H1 (cell line): Measurements from ENCODE around the gene RAP1GAP. TPM values are rescaled to one million over a fixed set of nuclear protein-coding genes. Genes with fewer than 3 reads are reported as not detected.

Source experiments
- CTCF ChIA-PET: fragments of 300-600 bp; sonication (Branson Sonifier 250); formaldehyde crosslinking; loops from one replicate; lab custom pipeline; 2021; ENCODE audit not compliant: partially characterized antibody; lab: Charles Lee
- POLR2A ChIA-PET: fragments of 300-600 bp; sonication (Branson Sonifier 250); formaldehyde crosslinking; loops from one replicate; lab custom pipeline; 2021; ENCODE audit warnings: inconsistent platforms; ENCODE audit not compliant: partially characterized antibody; lab: Charles Lee
- DNase-seq, 2 experiments: peaks; one replicate each; pipeline versions ENCODE4 v3.0.0 to v3.0.0-alpha.2; 2010 to 2022; ENCODE audit warnings: low spot score in 2 of 2, low read depth in 1 of 2, mixed read lengths in 1 of 2
- FAIRE-seq: peaks from 2 replicates; lab custom pipeline; 2011; peaks lifted over from hg19 to GRCh38; lab: Jason Lieb, UNC
- H2AFZ ChIP-seq: 2 replicates; pipeline ENCODE4 v1.8.1; 2012; ENCODE audit warnings: low read length, inconsistent platforms
- H2AK5ac ChIP-seq: 2 replicates; pipeline ENCODE4 v1.6.1; 2013; ENCODE audit warnings: low read depth, low read length
- H2BK120ac ChIP-seq: replicated peaks from 2 replicates; pipeline ENCODE3; 2013; ENCODE audit warnings: low read depth, low read length, inconsistent platforms
- H2BK12ac ChIP-seq: 2 replicates; pipeline ENCODE4 v1.6.1; 2013; ENCODE audit warnings: low read depth, low read length
- H2BK15ac ChIP-seq: 2 replicates; pipeline ENCODE4 v1.6.1; 2013; ENCODE audit warnings: low read length
- H2BK20ac ChIP-seq: 2 replicates; pipeline ENCODE4 v1.6.1; 2013; ENCODE audit warnings: low read length
- H2BK5ac ChIP-seq: 2 replicates; pipeline ENCODE4 v1.6.1; 2013; ENCODE audit warnings: low read depth, low read length
- H3K14ac ChIP-seq: 2 replicates; pipeline ENCODE4 v1.6.1; 2013; ENCODE audit warnings: inconsistent platforms; ENCODE audit not compliant: insufficient read length
- H3K18ac ChIP-seq: 2 replicates; pipeline ENCODE4 v1.6.1; 2013; ENCODE audit warnings: low read length; ENCODE audit errors: extremely low read depth
- H3K23ac ChIP-seq: 2 replicates; pipeline ENCODE4 v1.6.1; 2013; ENCODE audit warnings: inconsistent platforms; ENCODE audit not compliant: insufficient read length
- H3K23me2 ChIP-seq: 2 replicates; pipeline ENCODE4 v1.6.1; 2013; ENCODE audit warnings: low read depth, low read length
- H3K27ac ChIP-seq: 2 replicates; pipeline ENCODE4 v1.6.1; 2011; ENCODE audit warnings: low read depth, low read length, inconsistent platforms
- H3K27me3 ChIP-seq, 4 experiments: replicated peaks in 1 of 4; 1 replicate in 1 of 4; 2 replicates in 3 of 4; pipeline versions ENCODE4 v1.6.1 to v1.8.1; 2011 to 2013; ENCODE audit warnings: low read length in 3 of 4, mild to moderate bottlenecking in 3 of 4, inconsistent platforms in 2 of 4, mixed read lengths in 2 of 4, moderate library complexity in 1 of 4; ENCODE audit not compliant: control insufficient read depth in 3 of 4, insufficient read depth in 3 of 4; ENCODE audit errors: extremely low read depth in 1 of 4
- H3K36me3 ChIP-seq, 4 experiments: 2 replicates each; pipeline versions ENCODE4 v1.6.1 to v1.8.1; 2011 to 2013; ENCODE audit warnings: mild to moderate bottlenecking in 4 of 4, low read length in 3 of 4, moderate library complexity in 2 of 4, control low read depth in 1 of 4, inconsistent platforms in 1 of 4; ENCODE audit not compliant: insufficient read depth in 4 of 4, control insufficient read depth in 2 of 4
- H3K4ac ChIP-seq: replicated peaks from 2 replicates; pipeline ENCODE3; 2013; ENCODE audit warnings: low read length, low read depth, mixed read lengths, inconsistent platforms; ENCODE audit not compliant: insufficient read length
- H3K4me1 ChIP-seq, 4 experiments: replicated peaks in 1 of 4; 1 replicate in 1 of 4; 2 replicates in 3 of 4; pipeline versions ENCODE4 v1.6.1 to v1.8.1; 2011 to 2013; ENCODE audit warnings: low read length in 3 of 4, inconsistent platforms in 2 of 4, mixed read lengths in 1 of 4; ENCODE audit not compliant: insufficient read depth in 4 of 4, control insufficient read depth in 3 of 4
- H3K4me2 ChIP-seq, 2 experiments: 2 replicates each; pipeline versions ENCODE4 v1.6.1 to v1.8.1; 2011 to 2013; ENCODE audit warnings: low read depth in 2 of 2, low read length in 2 of 2, control low read depth in 1 of 2, inconsistent platforms in 1 of 2, mild to moderate bottlenecking in 1 of 2; ENCODE audit not compliant: insufficient read depth in 1 of 2
- H3K4me3 ChIP-seq, 4 experiments: fragments of 200-600, 300-600 bp in 1 of 4; sonication (generic), shearing (Covaris generic), sonication (Bioruptor Twin) in 1 of 4; 2 replicates each; pipeline versions ENCODE4 v1.5.1 to v1.8.1; 2011 to 2016; ENCODE audit warnings: low read length in 4 of 4, low read depth in 3 of 4, control low read depth in 2 of 4, inconsistent platforms in 2 of 4, mild to moderate bottlenecking in 2 of 4, mixed read lengths in 1 of 4, moderate library complexity in 1 of 4; ENCODE audit not compliant: insufficient read depth in 2 of 4; ENCODE audit errors: extremely low read depth in 1 of 4
- H3K56ac ChIP-seq: replicated peaks from 2 replicates; pipeline ENCODE3; 2013; ENCODE audit warnings: low read depth, mild to moderate bottlenecking, mixed read lengths, low read length, inconsistent platforms; ENCODE audit not compliant: insufficient read length
- H3K79me1 ChIP-seq: 2 replicates; pipeline ENCODE4 v1.6.1; 2013; ENCODE audit warnings: low read depth, low read length, control low read depth
- H3K79me2 ChIP-seq, 2 experiments: 2 replicates each; pipeline versions ENCODE4 v1.6.1 to v1.8.1; 2012 to 2013; ENCODE audit warnings: low read length in 2 of 2, mild to moderate bottlenecking in 2 of 2, inconsistent platforms in 1 of 2; ENCODE audit not compliant: insufficient read depth in 2 of 2, control insufficient read depth in 1 of 2
- H3K9ac ChIP-seq, 4 experiments: replicated peaks in 1 of 4; 1 replicate in 1 of 4; 2 replicates in 3 of 4; pipeline versions ENCODE4 v1.6.1 to v1.8.1; 2011 to 2013; ENCODE audit warnings: low read depth in 3 of 4, low read length in 3 of 4, control low read depth in 2 of 4, mild to moderate bottlenecking in 2 of 4, moderate library complexity in 2 of 4, inconsistent platforms in 1 of 4; ENCODE audit errors: extremely low read depth in 1 of 4
- H3K9me3 ChIP-seq, 2 experiments: 2 replicates each; pipeline versions ENCODE4 v1.6.1 to v1.8.1; 2012 to 2013; ENCODE audit warnings: mild to moderate bottlenecking in 2 of 2, moderate library complexity in 2 of 2, control low read depth in 1 of 2, inconsistent platforms in 1 of 2, low read depth in 1 of 2, low read length in 1 of 2, mixed read lengths in 1 of 2; ENCODE audit not compliant: insufficient read depth in 2 of 2
- H4K20me1 ChIP-seq, 2 experiments: replicated peaks in 1 of 2; 2 replicates each; pipeline versions ENCODE3 to v1.8.1; 2011 to 2013; ENCODE audit warnings: inconsistent platforms in 2 of 2, low read length in 2 of 2, mild to moderate bottlenecking in 1 of 2; ENCODE audit not compliant: insufficient read depth in 2 of 2, control insufficient read depth in 1 of 2
- H4K5ac ChIP-seq: 2 replicates; pipeline ENCODE4 v1.6.1; 2013; ENCODE audit warnings: low read length, low read depth, mixed read lengths, inconsistent platforms; ENCODE audit not compliant: insufficient read length
- H4K8ac ChIP-seq: 2 replicates; pipeline ENCODE4 v1.8.0; 2013; ENCODE audit warnings: mild to moderate bottlenecking, moderate library complexity, low read length, inconsistent platforms; ENCODE audit not compliant: insufficient read depth; ENCODE audit errors: extremely low read depth
- H4K91ac ChIP-seq: replicated peaks from 2 replicates; pipeline ENCODE3; 2013; ENCODE audit warnings: low read length, mixed read lengths, inconsistent platforms; ENCODE audit not compliant: insufficient read length
- CHD2 ChIP-seq: IDR thresholded peaks from 2 replicates; pipeline ENCODE4 v1.6.1; 2012; ENCODE audit warnings: low read length, improper control_type of control experiment
- GABPA ChIP-seq: IDR thresholded peaks from 2 replicates; pipeline ENCODE4 v1.6.1; 2011; ENCODE audit warnings: mild to moderate bottlenecking, low read length, moderate library complexity, borderline replicate concordance; ENCODE audit not compliant: insufficient read depth
- HDAC2 ChIP-seq, 2 experiments: fragments of 300-600 bp in 1 of 2; sonication (generic) in 1 of 2; IDR thresholded peaks; 2 replicates each; pipeline ENCODE4 v1.6.1; 2011 to 2012; ENCODE audit warnings: low read depth in 2 of 2, low read length in 2 of 2, mild to moderate bottlenecking in 2 of 2, moderate library complexity in 2 of 2, borderline replicate concordance in 1 of 2, inconsistent platforms in 1 of 2
- KDM4A ChIP-seq: IDR thresholded peaks from one replicate; pipeline ENCODE4 v1.7.1; 2012; ENCODE audit warnings: low read depth, mild to moderate bottlenecking, moderate library complexity, low read length, inconsistent platforms; ENCODE audit not compliant: severe bottlenecking
- WGBS, 2 experiments: shearing (Covaris generic) in 1 of 2; methylation state at CpG; one replicate each; pipeline versions ENCODE4 v1.1.6 to v1.1.7; 2013 to 2015; ENCODE audit warnings: low lambda C conversion rate in 2 of 2, mixed read lengths in 2 of 2, inconsistent platforms in 1 of 2, low coverage in 1 of 2, missing lambda C conversion rate in 1 of 2; ENCODE audit not compliant: insufficient replicate concordance in 2 of 2, insufficient coverage in 1 of 2, insufficient read length in 1 of 2; ENCODE audit errors: extremely low coverage in 1 of 2, missing lambda C conversion rate in 1 of 2; 5-methylcytosine and 5-hydroxymethylcytosine counted together
- polyA plus RNA-seq, 7 experiments: library from polyadenylated mRNA; depleted of rRNA in 3 of 7; stranded (reverse) in 5 of 7; unstranded in 2 of 7; fragments of >200 nt in 5 of 7; fragments of 200-250 nt in 2 of 7; gene quantifications; 1 replicate in 5 of 7; 2 replicates in 1 of 7; 4 replicates in 1 of 7; pipeline versions ENCODE4 v1.2.1 to v1.2.3, GENCODE V29; 2011 to 2013; ENCODE audit warnings: missing spikeins in 2 of 7, mixed read lengths in 2 of 7
- total RNA-seq: library from RNA; stranded (reverse); fragmentation: NEBNext Ultra II Directional; extraction: Animal tissue kit (Norgen Biotek cat#: 25700); gene quantifications from 2 replicates; pipeline ENCODE4 v1.2.1, GENCODE V29; 2021

The RAP1GAP gene
- total and polyA plus RNA-seq, 2 of the 8 experiments (the other 6 are each of a cell fraction or from before 2014, with no cell fraction given) = 8.4 TPM

GRCh38 chr1:21668232-21668950 lies 766 bp downstream of the RAP1GAP start:
- Histone ChIP-seq H3K18ac (no peak overlapping the region; the same call in 1 of the 2 replicates), H2BK15ac (no peak overlapping the region), H3K4me3 (peak overlapping the region; percentile 62 to 76 (median 68)), H2BK120ac (no peak overlapping the region), H3K27me3 (peaks cover 0 to 28% (median 19%) of the 10 kb centered on the region in 4 experiments; a peak in 5 of 7 replicates), H4K91ac (peak overlapping the region; percentile 16), H4K8ac (peak overlapping the region; percentile 63), H3K9me3 (no peaks in the 10 kb centered on the region), H3K9ac (no peak overlapping the region), H3K56ac (no peak overlapping the region), H3K23me2 (peaks cover 13% of the 10 kb centered on the region), H3K14ac (no peak overlapping the region), H2BK5ac (no peak overlapping the region), H3K4me2 (peak overlapping the region; percentile 68 to 98), H3K27ac (no peak overlapping the region), H2AFZ (no peak overlapping the region), H2AK5ac (no peak overlapping the region), H3K23ac (no peak overlapping the region), H3K79me1 (no peaks in the 10 kb centered on the region), H4K20me1 (no peaks in the 10 kb centered on the region), H3K36me3 (no peaks in the 10 kb centered on the region), H2BK12ac (0 out of 2 replicates have a peak overlapping the region, but pooled peaks have one; percentile 50), H3K4me1 (peaks cover 0 to 28% (median 10%) of the 10 kb centered on the region in 4 experiments; a peak in 6 of 7 replicates), H4K5ac (no peak overlapping the region), H2BK20ac (no peak overlapping the region), H3K4ac (no peak overlapping the region), H3K79me2 (no peaks in the 10 kb centered on the region)
- WGBS, 2 experiments = 20% methylated on average over 17 of the region's 33 CpGs; no CpG with 5 or more reads in 1 of the 2 experiments
- DNase-seq (no peak), FAIRE-seq (no peak)
- TF ChIP-seq GABPA (0 out of 2 replicates have a peak, but pooled peaks have one; percentile 31), KDM4A (peak; percentile 37), HDAC2 (IDR thresholded peaks at IDR 0.05; ENCODE audit: borderline replicate concordance in 1 of 2, low read depth in 2 of 2, low read length in 2 of 2) (no peak), CHD2 (no peak)
- ChIA-PET POLR2A (interaction anchor here (1.5 to 2.8 kb wide), 2 partner anchors 8 to 13 kb away, joined by 4 to 19 read pairs; no protein-coding TSS in a partner anchor), CTCF (interaction anchor here (0.7 to 4.6 kb wide), 3 partner anchors 8 to 1137 kb away, joined by 3 to 25 read pairs (median 3); no protein-coding TSS in a partner anchor)
